Body of pancreas (tissue), 4 donors: ENCODE data around the gene CSTF1.
"Not testable (repeated sequence)": the region's sequence is repeated elsewhere in the genome, so short reads cannot be mapped to it uniquely, and the experiment has no call there.

Source experiments
- POLR2A ChIP-seq, 3 donors: fragments of 450-650 bp; IDR thresholded peaks; one replicate each; pipeline ENCODE4 v1.6.1; 2016; ENCODE audit warnings: antibody characterized with exemption in 3 of 3, mild to moderate bottlenecking in 2 of 3
- TF ChIP-seq, protein P1 (sequence below), 7 experiments: fragments of 450-650 bp in 4 of 7; fragments of 200-600 bp in 3 of 7; sonication (generic) in 3 of 7; IDR thresholded peaks; one replicate each; pipeline ENCODE4 v1.5.1; 2016 to 2019; ENCODE audit warnings: antibody characterized with exemption in 7 of 7

DNA sequence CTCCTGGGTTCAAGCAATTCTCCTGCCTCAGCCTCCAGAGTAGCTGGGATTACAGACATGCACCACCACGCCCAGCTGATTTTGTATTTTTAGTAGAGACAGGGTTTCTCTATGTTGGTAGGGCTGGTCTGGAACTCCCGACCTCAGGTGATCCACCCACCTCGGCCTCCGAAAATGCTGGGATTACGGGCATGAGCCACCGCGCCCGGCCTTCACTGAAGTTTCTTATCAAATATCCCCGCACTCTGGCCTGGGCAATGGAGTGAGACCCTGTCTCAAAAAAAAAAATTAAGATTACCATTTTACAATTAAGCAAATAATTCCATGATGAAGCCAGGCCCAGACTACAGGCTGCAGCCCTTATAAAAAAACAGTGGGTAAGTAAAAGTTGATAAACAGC lies 2.0 kb upstream of the CSTF1 start:
- TF ChIP-seq, protein P1, sequence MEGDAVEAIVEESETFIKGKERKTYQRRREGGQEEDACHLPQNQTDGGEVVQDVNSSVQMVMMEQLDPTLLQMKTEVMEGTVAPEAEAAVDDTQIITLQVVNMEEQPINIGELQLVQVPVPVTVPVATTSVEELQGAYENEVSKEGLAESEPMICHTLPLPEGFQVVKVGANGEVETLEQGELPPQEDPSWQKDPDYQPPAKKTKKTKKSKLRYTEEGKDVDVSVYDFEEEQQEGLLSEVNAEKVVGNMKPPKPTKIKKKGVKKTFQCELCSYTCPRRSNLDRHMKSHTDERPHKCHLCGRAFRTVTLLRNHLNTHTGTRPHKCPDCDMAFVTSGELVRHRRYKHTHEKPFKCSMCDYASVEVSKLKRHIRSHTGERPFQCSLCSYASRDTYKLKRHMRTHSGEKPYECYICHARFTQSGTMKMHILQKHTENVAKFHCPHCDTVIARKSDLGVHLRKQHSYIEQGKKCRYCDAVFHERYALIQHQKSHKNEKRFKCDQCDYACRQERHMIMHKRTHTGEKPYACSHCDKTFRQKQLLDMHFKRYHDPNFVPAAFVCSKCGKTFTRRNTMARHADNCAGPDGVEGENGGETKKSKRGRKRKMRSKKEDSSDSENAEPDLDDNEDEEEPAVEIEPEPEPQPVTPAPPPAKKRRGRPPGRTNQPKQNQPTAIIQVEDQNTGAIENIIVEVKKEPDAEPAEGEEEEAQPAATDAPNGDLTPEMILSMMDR (IDR thresholded peaks at IDR 0.05): not testable (repeated sequence)
- TF ChIP-seq POLR2A (IDR thresholded peaks at IDR 0.05): not testable (repeated sequence)
